ENCODE results near the gene MAGOH. TPM values are rescaled to one million over a fixed set of nuclear protein-coding genes. Genes with fewer than 3 reads are reported as not detected.

The MAGOH gene
- total and polyA plus RNA-seq, 2 of the 13 experiments (the other 11 are each of a cell fraction or from before 2014, with no cell fraction given), result 24.1 to 87.0 TPM

DNA sequence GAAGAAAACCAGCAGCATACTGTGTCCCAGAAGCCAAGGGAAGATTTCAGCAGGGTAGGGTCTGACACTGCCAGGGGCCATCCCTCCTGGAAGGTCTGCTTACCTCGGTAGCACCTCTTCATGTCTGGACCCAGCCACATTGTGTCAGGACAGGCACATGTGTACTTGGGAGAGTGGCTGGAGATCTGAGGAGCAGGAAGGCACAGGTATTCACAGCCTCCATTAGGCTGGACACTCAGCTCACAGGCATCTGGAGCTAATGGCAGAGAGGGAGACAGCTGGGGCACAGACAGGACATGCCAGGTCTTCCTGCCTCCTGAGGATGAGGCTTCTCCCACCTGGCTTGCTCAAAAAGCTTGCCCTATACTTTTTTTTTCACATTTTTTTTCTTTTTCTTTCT lies 19.9 kb upstream of the MAGOH start:
- Histone ChIP-seq H3K4me1 (ENCODE audit: insufficient read depth, low read length) (no peaks in the 10 kb centered on the region), H3K9me3 (ENCODE audit: low read length) (no peaks in the 10 kb centered on the region), H3K4me3 (replicated peaks in 1 of 3; ENCODE audit: insufficient read depth in 1 of 3, low read depth in 2 of 3, low read length in 3 of 3) (no peak overlapping the region), H3K27me3 (ENCODE audit: control insufficient read depth in 1 of 2, insufficient read depth in 2 of 2, low read length in 2 of 2) (no peaks in the 10 kb centered on the region), H3K9ac (ENCODE audit: insufficient read depth, low read depth, low read length) (no peak overlapping the region), H3K4me2 (ENCODE audit: low read depth, low read length) (no peak overlapping the region), H2AFZ (ENCODE audit: low read length) (no peak overlapping the region), H4K20me1 (ENCODE audit: insufficient read depth, low read length) (no peaks in the 10 kb centered on the region), H3K79me2 (ENCODE audit: insufficient read depth, low read length) (no peaks in the 10 kb centered on the region), H3K27ac (ENCODE audit: extremely low read length, insufficient read depth, low read length) (no peak overlapping the region), H3K36me3 (replicated peaks in 1 of 2; ENCODE audit: control insufficient read depth in 1 of 2, insufficient read depth in 2 of 2, low read length in 2 of 2) (peaks cover 21 to 74% of the 10 kb centered on the region in 2 experiments)
- ATAC-seq, result no peak
- 100% methylated on average over 1 of the region's 1 CpG for WGBS (ENCODE audit: low lambda C conversion rate)
- TF ChIP-seq, protein P1, sequence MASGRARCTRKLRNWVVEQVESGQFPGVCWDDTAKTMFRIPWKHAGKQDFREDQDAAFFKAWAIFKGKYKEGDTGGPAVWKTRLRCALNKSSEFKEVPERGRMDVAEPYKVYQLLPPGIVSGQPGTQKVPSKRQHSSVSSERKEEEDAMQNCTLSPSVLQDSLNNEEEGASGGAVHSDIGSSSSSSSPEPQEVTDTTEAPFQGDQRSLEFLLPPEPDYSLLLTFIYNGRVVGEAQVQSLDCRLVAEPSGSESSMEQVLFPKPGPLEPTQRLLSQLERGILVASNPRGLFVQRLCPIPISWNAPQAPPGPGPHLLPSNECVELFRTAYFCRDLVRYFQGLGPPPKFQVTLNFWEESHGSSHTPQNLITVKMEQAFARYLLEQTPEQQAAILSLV (CRISPR knock-in tag; IDR thresholded peaks at IDR 0.05; ENCODE audit: borderline replicate concordance), result no peak
- no peak for TF ChIP-seq PCBP2 (optimal IDR thresholded peaks at IDR 0.05; ENCODE audit: low read depth, low read length, poor library complexity, severe bottlenecking)
- no peak for TF ChIP-seq ATF1 (CRISPR knock-in tag; IDR thresholded peaks at IDR 0.05)
- no peak for TF ChIP-seq ZNF564 (CRISPR knock-in tag; IDR thresholded peaks at IDR 0.05)
- TF ChIP-seq CCDC6 (CRISPR knock-in tag; IDR thresholded peaks at IDR 0.05), result no peak
- TF ChIP-seq RBM39 (IDR thresholded peaks at IDR 0.05; ENCODE audit: low read depth, low read length, poor library complexity, severe bottlenecking), result no peak
- no peak for TF ChIP-seq RARG (CRISPR knock-in tag; IDR thresholded peaks at IDR 0.05; ENCODE audit: low read depth)
- no peak for TF ChIP-seq DNMT3B (CRISPR knock-in tag; conservative IDR thresholded peaks at IDR 0.05)
- no peak for TF ChIP-seq ZIK1 (CRISPR knock-in tag; IDR thresholded peaks at IDR 0.05; ENCODE audit: borderline replicate concordance, low read depth)
- TF ChIP-seq, protein P2, sequence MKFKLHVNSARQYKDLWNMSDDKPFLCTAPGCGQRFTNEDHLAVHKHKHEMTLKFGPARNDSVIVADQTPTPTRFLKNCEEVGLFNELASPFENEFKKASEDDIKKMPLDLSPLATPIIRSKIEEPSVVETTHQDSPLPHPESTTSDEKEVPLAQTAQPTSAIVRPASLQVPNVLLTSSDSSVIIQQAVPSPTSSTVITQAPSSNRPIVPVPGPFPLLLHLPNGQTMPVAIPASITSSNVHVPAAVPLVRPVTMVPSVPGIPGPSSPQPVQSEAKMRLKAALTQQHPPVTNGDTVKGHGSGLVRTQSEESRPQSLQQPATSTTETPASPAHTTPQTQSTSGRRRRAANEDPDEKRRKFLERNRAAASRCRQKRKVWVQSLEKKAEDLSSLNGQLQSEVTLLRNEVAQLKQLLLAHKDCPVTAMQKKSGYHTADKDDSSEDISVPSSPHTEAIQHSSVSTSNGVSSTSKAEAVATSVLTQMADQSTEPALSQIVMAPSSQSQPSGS (CRISPR knock-in tag; IDR thresholded peaks at IDR 0.05), result no peak
- TF ChIP-seq MAF1 (CRISPR knock-in tag; IDR thresholded peaks at IDR 0.05; ENCODE audit: borderline replicate concordance), result no peak
- TF ChIP-seq TEAD3 (CRISPR knock-in tag; optimal IDR thresholded peaks at IDR 0.05; ENCODE audit: borderline replicate concordance), result no peak
- ChIA-PET CTCF (ENCODE audit: low intra/inter-chr PET ratio, low total read pairs) (no interaction called here), POLR2A (no interaction called here)
- intact Hi-C loops (cut with micrococcal nuclease; ENCODE audit: unreplicated experiment) (no loop called here), in situ Hi-C loops (cut with HindIII; ENCODE audit: extremely low pct_ligation_motif_present, low pct_unique_long_range_greater_than_20kb) (no loop called here)
- FAIRE-seq, result no peak
- no peak for DNase-seq (ENCODE audit: low spot score)
- no TSS peak for BruUV-seq (replicated peaks)

Measured in HepG2 (cell line).